Common myeloid progenitor, CD34-positive (primary cell): ENCODE results near the gene SSRP1.
A peak's percentile ranks its signal among the peaks of the same experiment; 100 is the strongest.

ENCODE experiments used
- CTCF ChIA-PET: fragments of 350-600 bp; sonication (Branson Sonifier 250); formaldehyde crosslinking; loops from one replicate; lab custom pipeline; 2021; ENCODE audit warnings: antibody characterized with exemption; lab: Charles Lee
- POLR2A ChIA-PET: fragments of 350-600 bp; sonication (Branson Sonifier 250); formaldehyde crosslinking; loops from one replicate; lab custom pipeline; 2021; ENCODE audit warnings: antibody characterized with exemption; lab: Charles Lee
- DNase-seq, 3 donors: peaks; one replicate each; pipeline versions ENCODE4 v3.0.0 to v3.0.0-alpha.2; 2013
- H3K27ac ChIP-seq, 2 experiments: 1 replicate in 1 of 2; 2 replicates in 1 of 2; pipeline ENCODE4 v1.7.0; 2013; ENCODE audit warnings: inconsistent platforms in 2 of 2, low read length in 2 of 2, mild to moderate bottlenecking in 2 of 2, low read depth in 1 of 2, moderate library complexity in 1 of 2; ENCODE audit not compliant: severe bottlenecking in 2 of 2, insufficient read depth in 1 of 2, poor library complexity in 1 of 2
- H3K27me3 ChIP-seq, 5 experiments: replicated peaks in 2 of 5; 1 replicate in 3 of 5; 2 replicates in 2 of 5; pipeline versions ENCODE4 v1.6.1 to v1.7.0; 2013; ENCODE audit warnings: low read length in 4 of 5, mild to moderate bottlenecking in 2 of 5, moderate library complexity in 2 of 5, inconsistent platforms in 1 of 5; ENCODE audit not compliant: insufficient read depth in 5 of 5, control insufficient read depth in 4 of 5
- H3K36me3 ChIP-seq, 4 experiments: 1 replicate in 2 of 4; 2 replicates in 2 of 4; pipeline versions ENCODE4 v1.6.1 to v1.7.0; 2013; ENCODE audit warnings: low read length in 3 of 4, control low read depth in 1 of 4, mild to moderate bottlenecking in 1 of 4; ENCODE audit not compliant: control insufficient read depth in 4 of 4, insufficient read depth in 4 of 4
- H3K4me1 ChIP-seq, 4 experiments: 1 replicate in 3 of 4; 2 replicates in 1 of 4; pipeline versions ENCODE4 v1.6.1 to v1.7.1; 2013; ENCODE audit warnings: low read length in 3 of 4, mild to moderate bottlenecking in 3 of 4, control low read depth in 1 of 4, inconsistent platforms in 1 of 4, moderate library complexity in 1 of 4; ENCODE audit not compliant: control insufficient read depth in 4 of 4, insufficient read depth in 4 of 4; ENCODE audit errors: control extremely low read depth in 1 of 4
- H3K4me3 ChIP-seq, 7 experiments: 1 replicate in 4 of 7; 2 replicates in 3 of 7; pipeline versions ENCODE4 v1.5.1 to v1.7.0; 2013; ENCODE audit warnings: mild to moderate bottlenecking in 7 of 7, low read length in 6 of 7, moderate library complexity in 6 of 7, inconsistent platforms in 2 of 7, low read depth in 2 of 7, control low read depth in 1 of 7; ENCODE audit not compliant: insufficient read depth in 4 of 7, control insufficient read depth in 1 of 7; ENCODE audit errors: extremely low read depth in 1 of 7
- H3K9me3 ChIP-seq, 5 experiments: 1 replicate in 4 of 5; 2 replicates in 1 of 5; pipeline versions ENCODE4 v1.6.1 to v1.7.1; 2013; ENCODE audit warnings: low read length in 4 of 5, mild to moderate bottlenecking in 2 of 5, inconsistent platforms in 1 of 5, low read depth in 1 of 5, moderate library complexity in 1 of 5; ENCODE audit not compliant: control insufficient read depth in 4 of 5, insufficient read depth in 2 of 5; ENCODE audit errors: control extremely low read depth in 1 of 5
- WGBS: methylation state at CpG from one replicate; pipeline ENCODE4 v1.1.5; 2013; ENCODE audit not compliant: insufficient coverage; 5-methylcytosine and 5-hydroxymethylcytosine counted together

SSRP1 gene

GRCh38 chr11:57359396-57359795 lies 23.7 kb upstream of the SSRP1 start:
- Histone ChIP-seq H3K27me3 (no peaks in the 10 kb centered on the region), H3K36me3 (no peaks in the 10 kb centered on the region), H3K4me3 (no peak overlapping the region), H3K27ac (no peak overlapping the region), H3K4me1 (peaks cover 16 to 55% (median 40%) of the 10 kb centered on the region in 4 experiments), H3K9me3 (no peaks in the 10 kb centered on the region)
- WGBS: 95% methylated on average over 5 of the region's 5 CpGs
- POLR2A ChIA-PET: no interaction called here
- CTCF ChIA-PET: interaction anchor here (1.1 to 2.0 kb wide), 4 partner anchors 9 to 98 kb away, joined by 4 to 6 read pairs (median 6); no protein-coding TSS in a partner anchor
- no peak for DNase-seq

GRCh38 chr11:57358991-57359390 lies 23.3 kb upstream of the SSRP1 start:
- Histone ChIP-seq H3K9me3 (no peaks in the 10 kb centered on the region), H3K4me1 (peaks cover 18 to 59% (median 44%) of the 10 kb centered on the region in 4 experiments), H3K27ac (no peak overlapping the region), H3K27me3 (no peaks in the 10 kb centered on the region), H3K36me3 (no peaks in the 10 kb centered on the region), H3K4me3 (no peak overlapping the region)
- ChIA-PET POLR2A (no interaction called here), CTCF (interaction anchor here (1.1 to 1.6 kb wide), 4 partner anchors 9 to 99 kb away, joined by 4 to 6 read pairs (median 4); partner anchors contain the start of gene PRG3)
- DNase-seq: no peak
- WGBS: 94% methylated on average over 8 of the region's 9 CpGs

GRCh38 chr11:57358543-57358961 lies 22.9 kb upstream of the SSRP1 start:
- H3K27ac ChIP-seq: no peak overlapping the region
- WGBS: 56% methylated on average over 4 of the region's 9 CpGs
- DNase-seq: peak in 2 of 3 donors; percentile 49 to 62
- H3K4me1 ChIP-seq: peaks cover 21 to 63% (median 49%) of the 10 kb centered on the region in 4 experiments
- CTCF ChIA-PET: interaction anchor here (1.1 to 1.6 kb wide), 4 partner anchors 22 to 99 kb away, joined by 4 to 6 read pairs (median 4); partner anchors contain the start of gene PRG3
- no peaks in the 10 kb centered on the region for H3K36me3 ChIP-seq
- no peak overlapping the region for H3K4me3 ChIP-seq
- POLR2A ChIA-PET: no interaction called here
- H3K27me3 ChIP-seq: no peaks in the 10 kb centered on the region
- no peaks in the 10 kb centered on the region for H3K9me3 ChIP-seq

GRCh38 chr11:57357856-57358255 lies 22.2 kb upstream of the SSRP1 start:
- Histone ChIP-seq H3K36me3 (no peaks in the 10 kb centered on the region), H3K27me3 (no peaks in the 10 kb centered on the region), H3K4me1 (peaks cover 26 to 70% (median 56%) of the 10 kb centered on the region in 4 experiments), H3K9me3 (no peaks in the 10 kb centered on the region), H3K27ac (no peak overlapping the region), H3K4me3 (peak overlapping the region in 1 of 7 experiments; percentile 21)
- peak in 2 of 3 donors; percentile 50 to 56 for DNase-seq
- CTCF ChIA-PET: interaction anchor here (0.8 to 1.6 kb wide), 7 partner anchors 12 to 100 kb away, joined by 3 to 6 read pairs (median 3); partner anchors contain the start of gene PRG3
- WGBS: 58% methylated on average over 6 of the region's 6 CpGs
- POLR2A ChIA-PET: no interaction called here

- Histone ChIP-seq H3K4me3 (no peak overlapping the region), H3K4me1 (peaks cover 26 to 74% (median 60%) of the 10 kb centered on the region in 4 experiments), H3K9me3 (no peaks in the 10 kb centered on the region), H3K27me3 (no peaks in the 10 kb centered on the region), H3K27ac (no peak overlapping the region), H3K36me3 (no peaks in the 10 kb centered on the region)
- POLR2A ChIA-PET: no interaction called here
- CTCF ChIA-PET: interaction anchor here (0.8 to 1.5 kb wide), 7 partner anchors 11 to 119 kb away, joined by 3 to 4 read pairs (median 3); no protein-coding TSS in a partner anchor
- no peak for DNase-seq
- 67% methylated on average over 1 of the region's 3 CpGs for WGBS
Measured at GRCh38 chr11:57357310-57357709, 21.6 kb upstream of the SSRP1 start.

DNA sequence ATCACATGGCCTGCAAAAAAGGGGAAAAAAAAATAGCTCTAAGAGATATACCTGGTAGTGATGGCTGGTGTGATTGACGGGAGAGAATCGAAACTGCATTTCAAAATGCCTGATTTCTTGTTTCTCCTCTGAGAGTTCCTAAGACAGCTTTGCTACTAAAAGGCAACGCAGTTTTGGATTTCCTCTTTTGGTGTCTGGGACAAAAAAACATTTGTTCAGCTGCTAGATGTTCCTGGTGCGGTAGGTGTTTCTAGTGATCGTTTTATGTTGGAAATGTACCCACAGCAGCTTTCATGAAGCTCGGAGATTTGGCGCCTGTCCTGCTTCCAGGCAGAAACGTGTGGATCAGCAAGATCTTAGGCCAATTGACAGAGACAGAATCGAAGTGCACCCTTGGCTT lies 20.6 kb upstream of the SSRP1 start:
- peak in 2 of 3 donors; percentile 46 to 53 for DNase-seq
- H3K27ac ChIP-seq: peak overlapping the region in 1 of 2 experiments; percentile 63
- H3K9me3 ChIP-seq: peaks cover 0 to 2% (median 0%) of the 10 kb centered on the region in 5 experiments
- H3K4me1 ChIP-seq: peaks cover 26 to 72% (median 61%) of the 10 kb centered on the region in 4 experiments
- no peaks in the 10 kb centered on the region for H3K36me3 ChIP-seq
- CTCF ChIA-PET: interaction anchor here (0.6 to 1.5 kb wide), 6 partner anchors 9 to 212 kb away, joined by 3 read pairs; no protein-coding TSS in a partner anchor
- POLR2A ChIA-PET: interaction anchor here (0.7 kb wide), 1 partner anchor 1222 kb away, joined by 3 read pairs; no protein-coding TSS in a partner anchor
- 21% methylated on average over 8 of the region's 9 CpGs for whole genome bisulfite sequencing
- no peaks in the 10 kb centered on the region for H3K27me3 ChIP-seq
- H3K4me3 ChIP-seq: peak overlapping the region in 1 of 7 experiments; percentile 39

DNA sequence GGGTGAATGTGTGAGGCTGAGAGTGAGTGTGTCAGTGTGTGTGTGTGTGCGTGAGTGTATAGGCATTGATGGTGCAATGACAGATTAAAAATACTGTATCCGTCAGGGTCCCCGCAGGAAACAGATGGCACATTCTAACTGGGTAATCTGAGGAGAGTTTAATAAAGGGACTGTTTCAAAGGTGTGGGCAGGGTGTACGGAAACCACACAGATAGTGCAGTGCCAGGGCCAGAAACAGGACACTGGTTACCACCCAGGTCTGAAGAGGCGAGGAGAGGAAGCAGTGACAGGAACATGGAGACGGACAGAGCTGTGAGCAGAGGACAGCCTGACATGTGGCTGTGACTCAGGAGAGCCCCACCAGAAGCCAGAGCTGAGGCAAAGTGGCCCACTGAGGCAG lies 19.0 kb upstream of the SSRP1 start:
- Histone ChIP-seq H3K9me3 (peaks cover 0 to 9% (median 0%) of the 10 kb centered on the region in 5 experiments), H3K4me3 (peak overlapping the region in 4 of 7 experiments; percentile 28 to 50 (median 30)), H3K27me3 (no peaks in the 10 kb centered on the region), H3K27ac (peak overlapping the region; percentile 51 to 56), H3K36me3 (no peaks in the 10 kb centered on the region), H3K4me1 (peaks cover 26 to 74% (median 62%) of the 10 kb centered on the region in 4 experiments)
- CTCF ChIA-PET: interaction anchor here (1.0 to 1.4 kb wide), 8 partner anchors 25 to 286 kb away, joined by 3 to 5 read pairs (median 4); no protein-coding TSS in a partner anchor
- DNase-seq: peak; percentile 94 to 99 (median 98)
- 0% methylated on average over 5 of the region's 6 CpGs for WGBS
- POLR2A ChIA-PET: interaction anchor here (0.6 to 0.7 kb wide), 3 partner anchors 15 to 526 kb away, joined by 3 to 4 read pairs (median 4); no protein-coding TSS in a partner anchor
